GM19463 (cell line): ENCODE data around the gene KCNA4.
"Not testable (repeated sequence)": the region's sequence is repeated elsewhere in the genome, so short reads cannot be mapped to it uniquely, and the experiment has no call there.

Experiments used
- ATAC-seq: cut with Tn5 transposase; IDR thresholded peaks from one replicate; pipeline ENCODE4 v1.9.1; 2021; ENCODE audit warnings: mild to moderate bottlenecking, moderate library complexity; ENCODE audit not compliant: unreplicated experiment

KCNA4 gene

DNA sequence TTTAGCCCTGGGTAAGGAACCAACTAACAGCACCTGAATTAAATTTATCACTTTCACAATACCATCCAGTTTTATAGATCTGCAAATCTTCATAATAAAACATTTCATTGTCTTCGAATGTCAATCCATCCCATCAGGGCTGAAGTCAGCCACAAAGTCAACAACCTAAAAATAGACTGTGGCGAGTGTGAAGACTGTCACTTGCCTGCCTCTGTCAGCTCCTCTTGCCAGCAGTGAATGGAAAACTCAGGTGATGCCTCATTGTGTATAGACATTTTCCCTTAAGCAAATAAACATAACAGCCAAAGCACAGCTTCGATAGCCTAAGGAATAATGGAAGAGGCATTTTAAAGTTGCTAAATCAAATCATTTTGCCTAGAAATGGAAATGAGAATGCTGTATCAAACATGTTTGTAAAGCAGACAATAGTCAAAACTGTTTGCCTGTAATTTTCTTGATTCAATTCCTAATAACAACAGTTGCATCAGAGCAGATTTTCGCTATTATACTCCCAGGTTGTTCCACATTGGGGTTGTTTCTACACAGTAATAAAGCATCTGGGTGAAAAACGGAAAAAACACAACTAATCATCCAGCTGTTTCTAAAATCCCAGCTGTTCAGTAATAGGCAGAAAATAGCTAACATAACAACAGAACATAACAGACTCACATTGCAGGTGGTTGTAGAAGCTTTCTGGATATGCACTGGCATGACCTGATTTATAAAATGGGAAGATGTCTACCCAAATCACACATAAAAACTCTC is 15.7 kb downstream of the KCNA4 start:
- no peak for ATAC-seq

DNA sequence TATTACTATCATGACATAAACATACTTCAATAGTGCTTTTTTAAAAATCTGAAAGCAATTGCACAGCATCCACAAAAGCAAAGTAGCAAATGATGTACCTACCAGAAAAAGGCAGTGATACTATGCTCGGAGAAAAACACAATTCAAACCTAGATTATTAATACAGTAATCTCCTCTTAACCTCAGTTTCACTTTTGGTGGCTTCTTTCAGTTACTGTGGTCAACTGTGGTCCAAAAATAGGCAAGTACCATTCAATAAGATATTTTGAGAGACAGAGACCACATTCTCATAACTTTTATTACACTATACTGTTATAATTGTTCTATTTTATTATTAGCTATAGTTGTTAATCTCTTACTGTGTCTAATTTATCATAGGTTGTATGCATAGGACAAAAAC is 20.8 kb downstream of the KCNA4 start:
- ATAC-seq: peak; percentile 87

DNA sequence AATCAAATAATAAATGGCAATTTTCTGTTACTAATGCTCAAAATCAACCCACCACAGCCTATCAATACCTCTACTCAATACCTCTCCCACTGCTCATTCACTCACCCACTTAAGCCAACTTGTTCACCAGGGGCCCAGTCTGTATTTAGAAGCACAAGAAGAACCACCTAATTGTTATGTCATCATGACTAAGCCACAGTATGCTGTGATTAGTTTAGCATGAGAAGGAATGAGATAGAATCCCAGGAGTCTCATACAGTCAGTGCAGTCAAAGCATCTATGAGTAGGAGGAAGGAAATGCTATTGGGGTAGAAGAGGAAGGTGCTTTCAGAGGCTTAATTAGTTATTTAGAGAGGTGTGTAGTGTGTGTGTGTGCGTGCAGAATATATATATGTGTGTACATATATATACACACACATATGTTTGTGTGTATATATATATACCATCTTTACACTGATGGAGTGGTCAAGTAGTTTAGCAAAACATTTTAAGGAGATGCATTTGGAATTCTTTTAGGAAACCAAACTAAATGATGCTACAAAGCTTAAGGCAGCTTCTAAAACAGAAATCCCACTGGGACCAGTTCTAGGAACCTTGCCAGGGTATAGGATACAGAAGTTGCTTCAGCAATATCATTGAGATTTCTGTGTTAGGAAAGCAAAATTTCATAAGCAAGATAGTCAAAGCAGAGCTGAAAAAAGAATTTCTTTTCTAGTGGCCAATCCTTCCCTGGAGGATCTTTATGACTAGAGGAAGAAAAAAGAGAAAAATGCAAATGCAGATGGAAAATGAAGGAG is 27.5 kb downstream of the KCNA4 start:
- ATAC-seq: no peak

DNA sequence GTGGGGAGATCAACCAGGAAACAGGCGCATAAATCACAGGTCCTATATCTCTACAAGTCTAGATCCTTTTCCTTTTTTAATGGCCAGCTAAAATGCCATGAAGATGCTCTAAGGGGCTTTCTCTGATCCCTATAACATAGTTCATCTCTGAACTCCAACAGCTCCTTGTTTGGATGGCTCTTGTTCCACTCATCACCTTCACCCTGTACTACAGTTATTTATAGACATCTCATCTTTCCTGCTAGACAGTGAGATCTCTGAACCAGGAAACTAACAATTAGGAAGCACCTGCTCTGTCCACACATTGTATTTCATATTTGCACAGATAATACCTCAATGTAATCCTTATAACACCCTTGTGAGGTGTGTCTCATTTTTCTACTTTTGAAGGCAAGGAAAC is 31.6 kb downstream of the KCNA4 start:
- no peak for ATAC-seq

DNA sequence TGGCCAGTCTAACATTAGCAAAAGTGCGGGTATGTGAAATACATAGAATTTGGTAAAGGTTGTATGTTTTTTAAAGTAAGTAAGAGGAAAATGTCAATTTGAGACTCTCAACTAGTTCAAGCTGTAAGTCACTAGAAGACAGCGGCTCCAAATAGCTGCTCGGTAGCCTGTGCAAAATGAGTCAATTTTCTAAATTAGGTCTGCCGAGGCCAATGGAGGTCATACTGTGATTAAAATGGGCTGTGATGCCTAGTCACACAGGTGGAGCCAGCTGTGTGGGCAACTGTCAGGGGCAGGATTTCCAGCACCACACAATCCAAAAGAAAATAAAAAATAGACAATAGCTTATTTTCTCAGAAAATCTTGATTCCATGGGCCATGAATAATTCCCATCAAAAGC is 32.3 kb downstream of the KCNA4 start:
- no peak for ATAC-seq

DNA sequence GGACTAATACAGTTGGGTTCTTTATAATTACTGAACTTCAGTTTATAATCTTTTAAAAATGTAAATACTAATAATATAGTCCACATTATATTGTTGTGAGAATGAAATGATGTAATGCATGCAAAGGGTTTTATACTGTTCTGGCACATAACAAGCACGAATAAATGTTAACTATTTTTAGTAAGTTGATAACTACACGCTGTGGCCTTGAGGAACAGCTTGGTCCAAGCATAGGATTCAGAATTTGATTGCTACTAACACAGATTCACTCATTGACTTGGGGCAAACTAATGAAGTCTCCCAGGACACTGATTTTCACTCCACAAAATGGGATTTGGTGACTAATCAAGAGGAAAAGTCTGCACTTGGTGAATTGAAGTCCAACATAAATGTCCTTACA is 38.3 kb downstream of the KCNA4 start:
- no peak for ATAC-seq

DNA sequence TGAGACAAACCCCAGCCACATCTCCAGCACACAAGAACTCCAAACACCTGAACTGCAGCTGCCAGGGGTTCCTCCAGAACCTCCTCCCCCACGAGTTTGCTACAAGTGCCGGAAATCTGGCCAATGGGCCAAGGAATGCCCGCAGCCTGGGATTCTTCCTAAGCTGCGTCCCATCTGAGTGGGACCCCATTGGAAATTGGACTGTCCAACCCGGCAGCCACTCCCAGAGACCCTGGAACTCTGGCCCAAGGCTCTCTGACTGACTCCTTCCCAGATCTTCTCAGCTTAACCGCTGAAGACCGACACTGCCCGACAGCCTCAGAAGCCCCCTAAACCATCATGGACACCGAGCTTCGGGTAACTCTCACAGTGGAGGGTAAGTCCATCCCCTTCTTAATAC is 41.2 kb downstream of the KCNA4 start:
- not testable (repeated sequence) for ATAC-seq

DNA sequence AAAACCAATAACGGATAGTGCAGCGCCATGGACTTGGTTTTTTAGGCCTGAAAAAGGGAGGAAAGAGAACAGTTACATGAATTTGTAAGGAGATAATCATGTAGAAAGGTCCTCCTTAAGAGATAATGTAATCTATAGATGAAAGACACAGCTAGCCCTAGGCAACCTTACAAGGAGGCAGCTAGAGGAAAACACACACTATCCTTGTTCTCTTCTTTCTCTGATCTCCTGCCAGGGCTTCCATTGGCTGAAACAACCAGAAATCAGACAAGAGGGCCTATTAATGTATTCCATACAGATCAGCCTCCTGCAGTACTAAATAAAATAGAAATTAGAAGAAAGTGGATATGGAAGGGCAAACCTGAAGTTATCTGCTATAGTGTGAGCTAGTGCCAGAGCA is 53.0 kb downstream of the KCNA4 start:
- ATAC-seq: no peak

DNA sequence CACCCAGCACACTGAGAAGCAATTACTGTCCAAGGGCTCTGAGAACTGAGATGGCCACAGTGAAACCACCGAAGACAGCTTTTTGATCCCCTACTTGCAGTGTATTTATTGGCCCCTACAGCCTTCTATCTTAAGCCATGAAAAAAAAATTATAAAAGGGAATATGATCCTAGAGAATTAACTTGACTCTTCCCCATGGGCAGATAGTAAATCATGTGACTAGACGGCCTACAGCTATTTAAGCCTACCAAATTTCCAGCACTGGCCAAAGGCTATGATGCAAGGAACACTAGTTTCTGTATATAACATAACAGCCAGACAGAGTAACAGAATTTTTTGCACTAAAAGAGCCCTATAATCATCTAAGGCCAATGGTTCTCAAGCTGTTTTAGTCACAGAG is 53.8 kb downstream of the KCNA4 start:
- ATAC-seq: no peak

DNA sequence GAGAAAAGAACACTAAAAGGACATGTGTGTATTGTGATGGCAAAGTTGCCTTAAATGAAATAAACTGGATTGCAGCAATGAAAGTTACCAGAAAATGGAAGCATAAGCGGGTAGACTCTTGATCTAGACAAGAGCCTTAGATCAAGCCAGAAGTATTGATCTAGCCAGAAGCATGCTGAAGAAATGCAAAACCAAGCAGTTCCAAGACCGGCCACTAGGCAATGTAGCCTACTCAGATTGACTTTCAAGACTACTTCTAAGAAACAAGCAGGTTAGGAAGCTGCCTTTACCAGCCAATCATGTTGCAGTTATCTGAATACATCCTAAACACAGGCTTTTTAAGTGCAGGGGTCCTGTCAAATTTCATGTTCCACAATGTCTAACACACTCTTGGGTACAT is 54.6 kb downstream of the KCNA4 start:
- no peak for ATAC-seq
